H1 (cell line): ENCODE results near the gene LRCH1.

ENCODE experiments used
- SP1 ChIP-seq: IDR thresholded peaks from 2 replicates; pipeline ENCODE4 v1.6.1; 2011; ENCODE audit warnings: low read depth, low read length
- SRF ChIP-seq: IDR thresholded peaks from 2 replicates; pipeline ENCODE4 v1.6.1; 2011; ENCODE audit warnings: mild to moderate bottlenecking, low read depth, low read length, moderate library complexity
- TBP ChIP-seq: IDR thresholded peaks from 2 replicates; pipeline ENCODE4 v1.6.1; 2011; ENCODE audit warnings: low read depth, low read length, improper control_type of control experiment

DNA sequence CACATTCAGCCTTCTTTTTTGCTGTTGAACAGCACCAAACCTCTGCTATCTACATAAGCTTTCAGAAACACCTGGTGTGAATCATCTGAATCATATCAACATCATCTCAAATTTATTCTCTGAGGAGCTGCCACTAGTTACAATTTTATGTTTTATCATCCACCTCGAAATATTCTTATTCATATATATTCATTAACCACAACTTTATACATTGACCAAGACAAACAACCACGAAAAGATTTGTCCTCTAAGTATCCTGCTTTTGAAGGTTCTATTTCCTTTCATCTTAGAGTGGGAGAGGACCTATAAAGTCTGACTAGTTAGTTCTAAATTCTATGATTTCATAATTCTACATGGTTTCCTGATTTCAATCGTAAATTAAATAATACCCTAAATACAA, 225.1 kb downstream of the LRCH1 start:
- TF ChIP-seq TBP (no peak), SP1 (no peak), SRF (no peak)
